Left ventricle myocardium inferior (tissue), 1 donor: ENCODE results near the gene KCNIP2. TPM values are rescaled to one million over a fixed set of nuclear protein-coding genes. Genes with fewer than 3 reads are reported as not detected.

Experiments used
- DNase-seq: peaks from one replicate; pipeline ENCODE4 v3.0.0-alpha.2; 2020
- H3K27ac ChIP-seq: fragments of 200-600 bp; replicated peaks from 2 replicates; pipeline ENCODE4 v1.8.0; 2021
- H3K27me3 ChIP-seq: fragments of 200-600 bp; 2 replicates; pipeline ENCODE4 v1.8.0; 2021; ENCODE audit warnings: low read depth
- H3K36me3 ChIP-seq: fragments of 200-600 bp; 2 replicates; pipeline ENCODE4 v1.8.0; 2021
- H3K4me1 ChIP-seq: fragments of 200-600 bp; 2 replicates; pipeline ENCODE4 v1.8.0; 2021
- H3K4me3 ChIP-seq: fragments of 200-600 bp; 2 replicates; pipeline ENCODE4 v1.8.0; 2021; ENCODE audit warnings: mild to moderate bottlenecking, moderate library complexity
- H3K9me3 ChIP-seq: fragments of 200-600 bp; replicated peaks from 2 replicates; pipeline ENCODE4 v1.8.0; 2021
- CTCF ChIP-seq: fragments of 200-600 bp; IDR thresholded peaks from 2 replicates; pipeline ENCODE4 v1.8.0; 2021; ENCODE audit warnings: antibody characterized with exemption, mild to moderate bottlenecking, borderline replicate concordance
- intact Hi-C: fragments of 100-400 bp; cut with micrococcal nuclease; formaldehyde crosslinking; loops from one replicate; pipeline ENCODE4 v1.11.0; 2022
- total RNA-seq: library from RNA; stranded (reverse); fragmentation: NEBNext Ultra II Directional; extraction: Animal tissue kit (Norgen Biotek cat#: 25700); gene quantifications from one replicate; pipeline ENCODE4 v1.2.1, GENCODE V29; 2021
- donor health status: DM: no; HTN: yes; CAD: no; lungs with severe emphysema.

KCNIP2 gene
- total RNA-seq, 1 donor from 2014 or later = 29.2 TPM

- H3K27ac ChIP-seq = peak overlapping the region; percentile 48
- no peak for TF ChIP-seq CTCF
- peaks cover 61% of the 10 kb centered on the region for H3K4me1 ChIP-seq
- H3K9me3 ChIP-seq = no peaks in the 10 kb centered on the region
- intact Hi-C loops = no loop called here
- peak; percentile 83 for DNase-seq
- peak overlapping the region; percentile 63 for H3K4me3 ChIP-seq
- no peaks in the 10 kb centered on the region for H3K27me3 ChIP-seq
- peaks cover 19% of the 10 kb centered on the region for H3K36me3 ChIP-seq
These were observed 13.1 kb downstream of the KCNIP2 start for GRCh38 chr10:101830322-101831168.

DNA sequence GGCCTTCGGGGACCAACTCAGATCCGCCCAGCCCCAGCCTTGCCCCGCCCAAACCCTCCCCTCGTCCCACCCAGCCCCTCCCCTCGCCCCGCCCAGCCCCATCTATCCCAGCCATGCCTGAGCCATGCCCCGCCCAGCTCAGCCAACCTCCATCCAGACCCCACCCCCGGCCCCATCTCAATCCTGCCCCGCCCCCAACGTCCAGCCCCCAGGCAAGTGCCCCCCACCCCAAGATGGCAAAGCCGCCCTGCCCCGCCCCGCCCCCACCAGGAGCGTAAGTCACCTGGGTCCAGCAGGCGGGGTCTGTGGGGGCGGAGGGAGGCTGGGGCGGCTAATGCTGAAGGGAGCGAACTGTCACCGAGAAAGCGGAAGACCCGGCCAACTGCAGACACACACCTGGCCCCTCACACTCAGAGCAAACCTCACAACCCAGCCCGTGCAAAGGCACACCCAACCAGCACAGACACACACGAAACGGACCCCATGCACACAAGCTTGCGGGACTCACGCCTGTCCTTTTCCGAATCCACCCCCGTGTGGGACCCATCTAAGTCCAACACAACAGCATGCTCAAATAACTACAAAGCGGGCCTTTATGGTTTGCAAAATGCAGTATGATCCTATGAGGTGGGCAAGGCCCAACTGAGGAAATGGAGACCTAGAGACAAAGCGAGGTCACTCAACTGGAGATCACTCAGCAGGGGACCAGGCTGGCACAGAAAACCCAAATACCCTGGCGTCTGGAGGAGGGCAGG, 13.9 kb downstream of the KCNIP2 start:
- peaks cover 26% of the 10 kb centered on the region for H3K36me3 ChIP-seq
- no peaks in the 10 kb centered on the region for H3K9me3 ChIP-seq
- TF ChIP-seq CTCF = no peak
- no peaks in the 10 kb centered on the region for H3K27me3 ChIP-seq
- peak; percentile 45 for DNase-seq
- peak overlapping the region; percentile 63 for H3K4me3 ChIP-seq
- peak overlapping the region; percentile 48 for H3K27ac ChIP-seq
- intact Hi-C loops = no loop called here
- peaks cover 53% of the 10 kb centered on the region for H3K4me1 ChIP-seq

GRCh38 chr10:101828766-101829551, 14.6 kb downstream of the KCNIP2 start:
- Histone ChIP-seq H3K27ac (peak overlapping the region; percentile 38), H3K4me3 (peak overlapping the region; percentile 63)
- DNase-seq = peak; percentile 27

GRCh38 chr10:101827919-101828600, 15.5 kb downstream of the KCNIP2 start:
- no peaks in the 10 kb centered on the region for H3K9me3 ChIP-seq
- no peak overlapping the region for H3K4me3 ChIP-seq
- intact Hi-C loops = no loop called here
- no peak for DNase-seq
- no peak for TF ChIP-seq CTCF
- peaks cover 37% of the 10 kb centered on the region for H3K4me1 ChIP-seq
- no peaks in the 10 kb centered on the region for H3K27me3 ChIP-seq
- peaks cover 31% of the 10 kb centered on the region for H3K36me3 ChIP-seq
- no peak overlapping the region for H3K27ac ChIP-seq

More at GRCh38 chr10:101828766-101829551, 14.6 kb downstream of the KCNIP2 start:
- Histone ChIP-seq H3K36me3 (peaks cover 31% of the 10 kb centered on the region), H3K27me3 (no peaks in the 10 kb centered on the region), H3K4me1 (peaks cover 46% of the 10 kb centered on the region), H3K9me3 (no peaks in the 10 kb centered on the region)
- intact Hi-C loops = no loop called here
- no peak for TF ChIP-seq CTCF
